ENCODE data around the gene MRGPRX4. TPM values are rescaled to one million over a fixed set of nuclear protein-coding genes. Genes with fewer than 3 reads are reported as not detected.
"Not testable (repeated sequence)": the region's sequence is repeated elsewhere in the genome, so short reads cannot be mapped to it uniquely, and the experiment has no call there.

The MRGPRX4 gene
- polyA plus RNA-seq, 3 donors from 2014 or later = not detected

GRCh38 chr11:18189476-18190245 lies 17.0 kb downstream of the MRGPRX4 start:
- peaks cover 0 to 20% (median 2%) of the 10 kb centered on the region in 3 donors for H3K27me3 Mint-ChIP-seq (ENCODE audit: low read depth in 3 of 3)
- H3K4me1 Mint-ChIP-seq, H3K36me3 Mint-ChIP-seq, H3K27ac Mint-ChIP-seq, H3K9me3 Mint-ChIP-seq, H3K4me3 Mint-ChIP-seq, DNase-seq: not testable (repeated sequence)

GRCh38 chr11:18191376-18191775 lies 18.7 kb downstream of the MRGPRX4 start:
- DNase-seq = no peak
- peaks cover 0 to 3% (median 0%) of the 10 kb centered on the region in 3 donors for H3K36me3 Mint-ChIP-seq
- no peaks in the 10 kb centered on the region for H3K4me1 Mint-ChIP-seq
- peaks cover 2 to 14% (median 2%) of the 10 kb centered on the region in 3 donors for H3K27me3 Mint-ChIP-seq (ENCODE audit: low read depth in 3 of 3)
- H3K4me3 Mint-ChIP-seq = no peak overlapping the region
- no peak overlapping the region for H3K27ac Mint-ChIP-seq
- H3K9me3 Mint-ChIP-seq = peaks cover 0 to 2% (median 0%) of the 10 kb centered on the region in 6 donors

GRCh38 chr11:18193010-18193409 lies 20.4 kb downstream of the MRGPRX4 start:
- Mint-ChIP-seq H3K36me3 (no peaks in the 10 kb centered on the region), H3K4me3 (no peak overlapping the region), H3K9me3 (no peaks in the 10 kb centered on the region), H3K27ac (no peak overlapping the region), H3K4me1 (no peaks in the 10 kb centered on the region), H3K27me3 (ENCODE audit: low read depth in 3 of 3) (peaks cover 1 to 12% (median 2%) of the 10 kb centered on the region in 3 donors)
- no peak for DNase-seq

GRCh38 chr11:18196532-18196931 lies 23.9 kb downstream of the MRGPRX4 start:
- Mint-ChIP-seq H3K36me3 (no peaks in the 10 kb centered on the region), H3K27ac (no peak overlapping the region), H3K4me3 (no peak overlapping the region), H3K27me3 (ENCODE audit: low read depth in 3 of 3) (peaks cover 2 to 10% (median 5%) of the 10 kb centered on the region in 3 donors), H3K4me1 (no peaks in the 10 kb centered on the region), H3K9me3 (no peaks in the 10 kb centered on the region)
- no peak for DNase-seq

GRCh38 chr11:18197738-18198137 lies 25.1 kb downstream of the MRGPRX4 start:
- not testable (repeated sequence) for H3K27ac Mint-ChIP-seq; DNase-seq; H3K36me3 Mint-ChIP-seq; H3K4me3 Mint-ChIP-seq; H3K27me3 Mint-ChIP-seq (ENCODE audit: low read depth in 3 of 3); H3K4me1 Mint-ChIP-seq; H3K9me3 Mint-ChIP-seq

- Mint-ChIP-seq H3K27ac (no peak overlapping the region), H3K27me3 (ENCODE audit: low read depth in 3 of 3) (peaks cover 12 to 20% (median 17%) of the 10 kb centered on the region in 3 donors), H3K36me3 (no peaks in the 10 kb centered on the region), H3K4me3 (no peak overlapping the region), H3K9me3 (peaks cover 0 to 5% (median 0%) of the 10 kb centered on the region in 6 donors), H3K4me1 (no peaks in the 10 kb centered on the region)
- no peak for DNase-seq
Observed at GRCh38 chr11:18203723-18204122, 31.1 kb downstream of the MRGPRX4 start.

- Mint-ChIP-seq H3K36me3 (no peaks in the 10 kb centered on the region), H3K27ac (no peak overlapping the region), H3K4me3 (no peak overlapping the region), H3K27me3 (ENCODE audit: low read depth in 3 of 3) (peaks cover 15 to 20% (median 17%) of the 10 kb centered on the region in 3 donors), H3K9me3 (peaks cover 0 to 5% (median 0%) of the 10 kb centered on the region in 6 donors), H3K4me1 (no peaks in the 10 kb centered on the region)
- DNase-seq = no peak
Observed at GRCh38 chr11:18204220-18204619, 31.6 kb downstream of the MRGPRX4 start.

- peaks cover 0 to 5% (median 0%) of the 10 kb centered on the region in 6 donors for H3K9me3 Mint-ChIP-seq
- H3K4me1 Mint-ChIP-seq = no peaks in the 10 kb centered on the region
- H3K4me3 Mint-ChIP-seq = no peak overlapping the region
- H3K36me3 Mint-ChIP-seq = no peaks in the 10 kb centered on the region
- peaks cover 16 to 20% (median 17%) of the 10 kb centered on the region in 3 donors for H3K27me3 Mint-ChIP-seq (ENCODE audit: low read depth in 3 of 3)
- no peak overlapping the region for H3K27ac Mint-ChIP-seq
- DNase-seq = no peak
Observed at GRCh38 chr11:18204771-18205170, 32.1 kb downstream of the MRGPRX4 start.

GRCh38 chr11:18209058-18209457 lies 36.4 kb downstream of the MRGPRX4 start:
- Mint-ChIP-seq H3K9me3 (no peaks in the 10 kb centered on the region), H3K4me3 (no peak overlapping the region), H3K27me3 (ENCODE audit: low read depth in 3 of 3) (peaks cover 11 to 22% (median 16%) of the 10 kb centered on the region in 3 donors), H3K4me1 (no peaks in the 10 kb centered on the region), H3K27ac (no peak overlapping the region), H3K36me3 (no peaks in the 10 kb centered on the region)
- DNase-seq = no peak

GRCh38 chr11:18221274-18221876 lies 48.7 kb downstream of the MRGPRX4 start:
- Mint-ChIP-seq H3K27me3 (ENCODE audit: low read depth in 3 of 3) (peaks cover 0 to 11% (median 8%) of the 10 kb centered on the region in 3 donors), H3K4me1 (no peaks in the 10 kb centered on the region), H3K27ac (no peak overlapping the region), H3K9me3 (no peaks in the 10 kb centered on the region), H3K4me3 (no peak overlapping the region), H3K36me3 (no peaks in the 10 kb centered on the region)
- no peak for DNase-seq

- Mint-ChIP-seq H3K4me3 (no peak overlapping the region), H3K36me3 (no peaks in the 10 kb centered on the region), H3K4me1 (no peaks in the 10 kb centered on the region), H3K27ac (no peak overlapping the region), H3K27me3 (ENCODE audit: low read depth in 3 of 3) (peaks cover 0 to 10% (median 3%) of the 10 kb centered on the region in 3 donors), H3K9me3 (no peaks in the 10 kb centered on the region)
- DNase-seq = no peak
Observed at GRCh38 chr11:18222814-18223421, 50.3 kb downstream of the MRGPRX4 start.

Other genes starting within 250 kb of the MRGPRX4 start
- gene SERGEF, start 159.8 kb upstream of the MRGPRX4 start, polyA plus RNA-seq = 100 to 1,000 TPM in 1 of 3 donors, 10 to 100 TPM in 2; 52.0 to 104 (median 68.3) TPM
- gene TPH1, start 126.6 kb upstream of the MRGPRX4 start, polyA plus RNA-seq = not detected
- gene SAAL1, start 66.8 kb upstream of the MRGPRX4 start, polyA plus RNA-seq = 10 to 100 TPM in 2 of 3 donors, 1 to 10 TPM in 1; 8.5 to 18.5 (median 13.0) TPM
- gene MRGPRX3, start 40.3 kb upstream of the MRGPRX4 start, polyA plus RNA-seq = not detected
- not detected for gene SAA4, start 64.0 kb downstream of the MRGPRX4 start, polyA plus RNA-seq
- gene SAA2, start 75.8 kb downstream of the MRGPRX4 start, polyA plus RNA-seq = not detected
- gene SAA1, start 93.4 kb downstream of the MRGPRX4 start, polyA plus RNA-seq = not detected
- 10 to 100 TPM; 10.4 to 15.1 (median 13.0) TPM for gene HPS5, start 149.3 kb downstream of the MRGPRX4 start, polyA plus RNA-seq
- gene GTF2H1, start 149.7 kb downstream of the MRGPRX4 start, polyA plus RNA-seq = 10 to 100 TPM; 24.3 to 33.8 (median 27.2) TPM
- gene LDHA, start 221.7 kb downstream of the MRGPRX4 start, polyA plus RNA-seq = 100 to 1,000 TPM; 395 to 593 (median 422) TPM
- gene LDHC, start 239.5 kb downstream of the MRGPRX4 start, polyA plus RNA-seq = not detected

Measured in immature natural killer cell (primary cell).